Suprapubic skin (tissue), 4 donors: ENCODE data around the gene CCDC85A.

Experiments used
- POLR2A ChIP-seq, 2 donors: fragments of 450-650 bp; IDR thresholded peaks; one replicate each; pipeline ENCODE4 v1.6.1; 2017; ENCODE audit warnings: antibody characterized with exemption in 2 of 2, mild to moderate bottlenecking in 2 of 2, moderate library complexity in 2 of 2
- POLR2AphosphoS5 ChIP-seq, 3 donors: sonication (generic); formaldehyde crosslinking; IDR thresholded peaks; one replicate each; pipeline ENCODE4 v1.6.1; 2017; ENCODE audit warnings: antibody characterized with exemption in 3 of 3
- TF ChIP-seq, protein P1 (sequence below), 2 donors: fragments of 200-600 bp in 1 of 2; fragments of 450-650 bp in 1 of 2; sonication (generic) in 1 of 2; IDR thresholded peaks; one replicate each; pipeline ENCODE4 v1.5.1; 2016 to 2019; ENCODE audit warnings: antibody characterized with exemption in 2 of 2, mild to moderate bottlenecking in 1 of 2, moderate library complexity in 1 of 2

DNA sequence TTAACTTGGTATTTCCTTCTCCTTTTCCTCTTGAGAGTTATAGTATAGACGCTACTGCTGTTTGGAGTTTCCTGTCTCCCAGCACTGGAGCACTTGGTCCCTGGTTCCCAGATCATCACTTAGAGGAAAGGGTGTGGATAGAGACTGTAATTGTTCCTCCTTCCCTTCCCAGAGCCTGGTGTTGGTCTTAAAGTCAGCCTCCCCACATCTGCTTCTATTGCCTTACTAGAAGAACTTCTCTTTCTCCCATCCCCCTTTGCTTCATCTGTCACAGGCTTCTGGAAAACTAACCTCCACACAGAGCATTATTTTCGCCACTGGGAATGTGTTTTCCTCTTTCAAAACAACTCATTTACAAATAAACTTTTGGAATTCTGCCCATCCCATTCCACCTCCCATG, 131.0 kb downstream of the CCDC85A start:
- TF ChIP-seq, protein P1, sequence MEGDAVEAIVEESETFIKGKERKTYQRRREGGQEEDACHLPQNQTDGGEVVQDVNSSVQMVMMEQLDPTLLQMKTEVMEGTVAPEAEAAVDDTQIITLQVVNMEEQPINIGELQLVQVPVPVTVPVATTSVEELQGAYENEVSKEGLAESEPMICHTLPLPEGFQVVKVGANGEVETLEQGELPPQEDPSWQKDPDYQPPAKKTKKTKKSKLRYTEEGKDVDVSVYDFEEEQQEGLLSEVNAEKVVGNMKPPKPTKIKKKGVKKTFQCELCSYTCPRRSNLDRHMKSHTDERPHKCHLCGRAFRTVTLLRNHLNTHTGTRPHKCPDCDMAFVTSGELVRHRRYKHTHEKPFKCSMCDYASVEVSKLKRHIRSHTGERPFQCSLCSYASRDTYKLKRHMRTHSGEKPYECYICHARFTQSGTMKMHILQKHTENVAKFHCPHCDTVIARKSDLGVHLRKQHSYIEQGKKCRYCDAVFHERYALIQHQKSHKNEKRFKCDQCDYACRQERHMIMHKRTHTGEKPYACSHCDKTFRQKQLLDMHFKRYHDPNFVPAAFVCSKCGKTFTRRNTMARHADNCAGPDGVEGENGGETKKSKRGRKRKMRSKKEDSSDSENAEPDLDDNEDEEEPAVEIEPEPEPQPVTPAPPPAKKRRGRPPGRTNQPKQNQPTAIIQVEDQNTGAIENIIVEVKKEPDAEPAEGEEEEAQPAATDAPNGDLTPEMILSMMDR (IDR thresholded peaks at IDR 0.05): no peak
- TF ChIP-seq POLR2A (IDR thresholded peaks at IDR 0.05) (no peak), POLR2AphosphoS5 (IDR thresholded peaks at IDR 0.05) (no peak)
